Lower lobe of right lung (tissue), 2 donors: ENCODE results near the gene PDZD2. TPM values are rescaled to one million over a fixed set of nuclear protein-coding genes. Genes with fewer than 3 reads are reported as not detected.

Experiments
- ATAC-seq, 2 donors: fragments of 200-7000 bp; cut with Tn5 transposase; one replicate each; pipeline ENCODE4 v1.9.1; 2020 to 2022; ENCODE audit warnings: mild to moderate bottlenecking in 2 of 2, moderate library complexity in 2 of 2
- DNase-seq: peaks from one replicate; pipeline ENCODE4 v3.0.0-alpha.2; 2020
- H3K27ac ChIP-seq: fragments of 200-600 bp; one replicate; pipeline ENCODE4 v1.8.0; 2022
- H3K27me3 ChIP-seq: fragments of 200-600 bp; one replicate; pipeline ENCODE4 v1.8.0; 2022; ENCODE audit warnings: low read depth
- H3K36me3 ChIP-seq: fragments of 200-600 bp; one replicate; pipeline ENCODE4 v1.8.0; 2022; ENCODE audit warnings: mild to moderate bottlenecking
- H3K4me1 ChIP-seq: fragments of 200-600 bp; one replicate; pipeline ENCODE4 v1.8.0; 2022
- H3K4me3 ChIP-seq: fragments of 200-600 bp; one replicate; pipeline ENCODE4 v1.8.0; 2022; ENCODE audit warnings: mild to moderate bottlenecking
- H3K9me3 ChIP-seq: fragments of 200-600 bp; one replicate; pipeline ENCODE4 v1.8.0; 2022
- CTCF ChIP-seq: fragments of 200-600 bp; IDR thresholded peaks from one replicate; pipeline ENCODE4 v1.8.0; 2022; ENCODE audit warnings: antibody characterized with exemption, mild to moderate bottlenecking
- intact Hi-C: fragments of 100-400 bp; cut with DNase I; formaldehyde crosslinking; loops from one replicate; pipeline ENCODE4 v1.11.0; 2022
- total RNA-seq: library from RNA; stranded (reverse); fragmentation: NEBNext Ultra II Directional; extraction: Animal tissue kit (Norgen Biotek cat#: 25700); gene quantifications from one replicate; pipeline ENCODE4 v1.2.1, GENCODE V29; 2021
- donor health status: DM: no; HTN: yes; CAD: no; lungs with severe emphysema.

PDZD2 gene
- total RNA-seq, 1 donor from 2014 or later = 67.8 TPM

- Histone ChIP-seq H3K4me1 (peaks cover 11% of the 10 kb centered on the region), H3K27me3 (no peaks in the 10 kb centered on the region), H3K4me3 (no peak overlapping the region), H3K9me3 (no peaks in the 10 kb centered on the region), H3K27ac (no peak overlapping the region), H3K36me3 (peaks cover 15% of the 10 kb centered on the region)
- no peak for TF ChIP-seq CTCF
- no peak for ATAC-seq
- intact Hi-C loops = no loop called here
- no peak for DNase-seq
Measured at GRCh38 chr5:32044434-32044833, 405.5 kb downstream of the PDZD2 start.

- intact Hi-C loops = no loop called here
- Histone ChIP-seq H3K4me3 (no peak overlapping the region), H3K27me3 (no peaks in the 10 kb centered on the region), H3K4me1 (peaks cover 11% of the 10 kb centered on the region), H3K27ac (no peak overlapping the region), H3K36me3 (peaks cover 18% of the 10 kb centered on the region), H3K9me3 (no peaks in the 10 kb centered on the region)
- peak in 1 of 2 donors; percentile 33 for ATAC-seq
- DNase-seq = no peak
- no peak for TF ChIP-seq CTCF
Measured at GRCh38 chr5:32044939-32045338, 406.0 kb downstream of the PDZD2 start.

GRCh38 chr5:32047056-32047455 lies 408.1 kb downstream of the PDZD2 start:
- H3K27ac ChIP-seq = no peak overlapping the region
- no peak for DNase-seq
- H3K4me3 ChIP-seq = no peak overlapping the region
- TF ChIP-seq CTCF = no peak
- intact Hi-C loops = no loop called here
- ATAC-seq = no peak
- H3K27me3 ChIP-seq = no peaks in the 10 kb centered on the region
- H3K9me3 ChIP-seq = no peaks in the 10 kb centered on the region
- peaks cover 11% of the 10 kb centered on the region for H3K4me1 ChIP-seq
- peaks cover 18% of the 10 kb centered on the region for H3K36me3 ChIP-seq

GRCh38 chr5:32051796-32052195 lies 412.9 kb downstream of the PDZD2 start:
- no peak for DNase-seq
- intact Hi-C loops = no loop called here
- Histone ChIP-seq H3K27me3 (no peaks in the 10 kb centered on the region), H3K4me1 (no peaks in the 10 kb centered on the region), H3K9me3 (no peaks in the 10 kb centered on the region), H3K27ac (no peak overlapping the region), H3K4me3 (no peak overlapping the region), H3K36me3 (peaks cover 43% of the 10 kb centered on the region)
- no peak for TF ChIP-seq CTCF
- ATAC-seq = no peak

- Histone ChIP-seq H3K27ac (no peak overlapping the region), H3K36me3 (peaks cover 38% of the 10 kb centered on the region), H3K4me3 (no peak overlapping the region), H3K27me3 (no peaks in the 10 kb centered on the region), H3K9me3 (no peaks in the 10 kb centered on the region), H3K4me1 (no peaks in the 10 kb centered on the region)
- no peak for TF ChIP-seq CTCF
- intact Hi-C loops = no loop called here
- no peak for DNase-seq
- no peak for ATAC-seq
Measured at GRCh38 chr5:32055891-32056866, 417.2 kb downstream of the PDZD2 start.
